GM23338 (cell line): ENCODE data around the gene GDPD5.

Experiments
- EZH2 ChIP-seq: fragments of 200-600 bp; sonication (generic); IDR thresholded peaks from one replicate; pipeline ENCODE4 v1.8.0; 2017; ENCODE audit warnings: antibody characterized with exemption, mild to moderate bottlenecking, low read depth; ENCODE audit not compliant: unreplicated experiment
- EZH2phosphoT487 ChIP-seq: fragments of 200-600 bp; sonication (generic); IDR thresholded peaks from one replicate; pipeline ENCODE4 v1.8.1; 2018; ENCODE audit warnings: antibody characterized with exemption; ENCODE audit not compliant: unreplicated experiment
- POLR2AphosphoS5 ChIP-seq: IDR thresholded peaks from 2 replicates; pipeline ENCODE4 v1.6.1; 2016; ENCODE audit warnings: antibody characterized with exemption, low read depth
- STAT1 ChIP-seq: IDR thresholded peaks from one replicate; pipeline ENCODE4 v1.6.1; 2016; ENCODE audit warnings: antibody characterized with exemption; ENCODE audit not compliant: unreplicated experiment
- ZNF114 ChIP-seq: fragments of 250-450 bp; sonication (Bioruptor Pico); IDR thresholded peaks from 2 replicates; pipeline ENCODE4 v1.5.0; 2020; ENCODE audit warnings: mild to moderate bottlenecking, moderate library complexity
- ZNF331 ChIP-seq: fragments of 250-450 bp; sonication (Bioruptor Pico); IDR thresholded peaks from 2 replicates; pipeline ENCODE4 v1.5.0; 2020; ENCODE audit warnings: low read depth, mild to moderate bottlenecking, moderate library complexity
- TF ChIP-seq, protein P1 (sequence below), 2 experiments: fragments of 200-600 bp in 1 of 2; sonication (generic) in 1 of 2; conservative IDR thresholded peaks; 2 replicates each; pipeline versions ENCODE4 v1.5.1 to v1.6.1; 2016 to 2017; ENCODE audit warnings: antibody characterized with exemption in 2 of 2, low read depth in 2 of 2, mild to moderate bottlenecking in 2 of 2, moderate library complexity in 1 of 2
- TF ChIP-seq, protein P2 (sequence below): IDR thresholded peaks from one replicate; pipeline ENCODE4 v1.6.1; 2018; ENCODE audit warnings: antibody characterized with exemption; ENCODE audit not compliant: unreplicated experiment
- TF ChIP-seq, protein P3 (sequence below): fragments of 250-450 bp; sonication (Bioruptor Pico); IDR thresholded peaks from 2 replicates; pipeline ENCODE4 v1.5.0; 2020; ENCODE audit warnings: mild to moderate bottlenecking, moderate library complexity

DNA sequence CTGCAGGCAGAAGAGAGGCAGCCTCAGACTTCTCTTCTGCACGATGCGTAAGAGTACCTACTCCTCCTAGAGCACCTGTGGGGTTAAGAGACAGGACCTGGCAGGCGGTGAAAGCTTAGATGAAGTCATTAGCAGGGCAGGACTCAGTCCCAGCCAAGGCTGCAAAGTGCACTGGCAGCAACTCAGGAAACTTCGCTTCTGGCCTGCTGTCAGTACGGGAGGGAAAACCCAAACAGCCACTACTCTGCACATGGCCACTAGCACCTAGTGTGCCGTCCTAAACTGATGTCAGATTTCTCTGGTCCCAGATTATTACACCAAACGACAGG is 84.0 kb downstream of the GDPD5 start:
- TF ChIP-seq ZNF331 (CRISPR knock-in tag) (no peak), POLR2AphosphoS5 (no peak), ZNF114 (CRISPR knock-in tag) (no peak), EZH2 (no peak), STAT1 (no peak), EZH2phosphoT487 (no peak)
- TF ChIP-seq, protein P1, sequence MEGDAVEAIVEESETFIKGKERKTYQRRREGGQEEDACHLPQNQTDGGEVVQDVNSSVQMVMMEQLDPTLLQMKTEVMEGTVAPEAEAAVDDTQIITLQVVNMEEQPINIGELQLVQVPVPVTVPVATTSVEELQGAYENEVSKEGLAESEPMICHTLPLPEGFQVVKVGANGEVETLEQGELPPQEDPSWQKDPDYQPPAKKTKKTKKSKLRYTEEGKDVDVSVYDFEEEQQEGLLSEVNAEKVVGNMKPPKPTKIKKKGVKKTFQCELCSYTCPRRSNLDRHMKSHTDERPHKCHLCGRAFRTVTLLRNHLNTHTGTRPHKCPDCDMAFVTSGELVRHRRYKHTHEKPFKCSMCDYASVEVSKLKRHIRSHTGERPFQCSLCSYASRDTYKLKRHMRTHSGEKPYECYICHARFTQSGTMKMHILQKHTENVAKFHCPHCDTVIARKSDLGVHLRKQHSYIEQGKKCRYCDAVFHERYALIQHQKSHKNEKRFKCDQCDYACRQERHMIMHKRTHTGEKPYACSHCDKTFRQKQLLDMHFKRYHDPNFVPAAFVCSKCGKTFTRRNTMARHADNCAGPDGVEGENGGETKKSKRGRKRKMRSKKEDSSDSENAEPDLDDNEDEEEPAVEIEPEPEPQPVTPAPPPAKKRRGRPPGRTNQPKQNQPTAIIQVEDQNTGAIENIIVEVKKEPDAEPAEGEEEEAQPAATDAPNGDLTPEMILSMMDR (conservative IDR thresholded peaks at IDR 0.05; ENCODE audit: low read depth in 2 of 2), result no peak
- TF ChIP-seq, protein P2, sequence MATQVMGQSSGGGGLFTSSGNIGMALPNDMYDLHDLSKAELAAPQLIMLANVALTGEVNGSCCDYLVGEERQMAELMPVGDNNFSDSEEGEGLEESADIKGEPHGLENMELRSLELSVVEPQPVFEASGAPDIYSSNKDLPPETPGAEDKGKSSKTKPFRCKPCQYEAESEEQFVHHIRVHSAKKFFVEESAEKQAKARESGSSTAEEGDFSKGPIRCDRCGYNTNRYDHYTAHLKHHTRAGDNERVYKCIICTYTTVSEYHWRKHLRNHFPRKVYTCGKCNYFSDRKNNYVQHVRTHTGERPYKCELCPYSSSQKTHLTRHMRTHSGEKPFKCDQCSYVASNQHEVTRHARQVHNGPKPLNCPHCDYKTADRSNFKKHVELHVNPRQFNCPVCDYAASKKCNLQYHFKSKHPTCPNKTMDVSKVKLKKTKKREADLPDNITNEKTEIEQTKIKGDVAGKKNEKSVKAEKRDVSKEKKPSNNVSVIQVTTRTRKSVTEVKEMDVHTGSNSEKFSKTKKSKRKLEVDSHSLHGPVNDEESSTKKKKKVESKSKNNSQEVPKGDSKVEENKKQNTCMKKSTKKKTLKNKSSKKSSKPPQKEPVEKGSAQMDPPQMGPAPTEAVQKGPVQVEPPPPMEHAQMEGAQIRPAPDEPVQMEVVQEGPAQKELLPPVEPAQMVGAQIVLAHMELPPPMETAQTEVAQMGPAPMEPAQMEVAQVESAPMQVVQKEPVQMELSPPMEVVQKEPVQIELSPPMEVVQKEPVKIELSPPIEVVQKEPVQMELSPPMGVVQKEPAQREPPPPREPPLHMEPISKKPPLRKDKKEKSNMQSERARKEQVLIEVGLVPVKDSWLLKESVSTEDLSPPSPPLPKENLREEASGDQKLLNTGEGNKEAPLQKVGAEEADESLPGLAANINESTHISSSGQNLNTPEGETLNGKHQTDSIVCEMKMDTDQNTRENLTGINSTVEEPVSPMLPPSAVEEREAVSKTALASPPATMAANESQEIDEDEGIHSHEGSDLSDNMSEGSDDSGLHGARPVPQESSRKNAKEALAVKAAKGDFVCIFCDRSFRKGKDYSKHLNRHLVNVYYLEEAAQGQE, result no peak
- TF ChIP-seq, protein P3, sequence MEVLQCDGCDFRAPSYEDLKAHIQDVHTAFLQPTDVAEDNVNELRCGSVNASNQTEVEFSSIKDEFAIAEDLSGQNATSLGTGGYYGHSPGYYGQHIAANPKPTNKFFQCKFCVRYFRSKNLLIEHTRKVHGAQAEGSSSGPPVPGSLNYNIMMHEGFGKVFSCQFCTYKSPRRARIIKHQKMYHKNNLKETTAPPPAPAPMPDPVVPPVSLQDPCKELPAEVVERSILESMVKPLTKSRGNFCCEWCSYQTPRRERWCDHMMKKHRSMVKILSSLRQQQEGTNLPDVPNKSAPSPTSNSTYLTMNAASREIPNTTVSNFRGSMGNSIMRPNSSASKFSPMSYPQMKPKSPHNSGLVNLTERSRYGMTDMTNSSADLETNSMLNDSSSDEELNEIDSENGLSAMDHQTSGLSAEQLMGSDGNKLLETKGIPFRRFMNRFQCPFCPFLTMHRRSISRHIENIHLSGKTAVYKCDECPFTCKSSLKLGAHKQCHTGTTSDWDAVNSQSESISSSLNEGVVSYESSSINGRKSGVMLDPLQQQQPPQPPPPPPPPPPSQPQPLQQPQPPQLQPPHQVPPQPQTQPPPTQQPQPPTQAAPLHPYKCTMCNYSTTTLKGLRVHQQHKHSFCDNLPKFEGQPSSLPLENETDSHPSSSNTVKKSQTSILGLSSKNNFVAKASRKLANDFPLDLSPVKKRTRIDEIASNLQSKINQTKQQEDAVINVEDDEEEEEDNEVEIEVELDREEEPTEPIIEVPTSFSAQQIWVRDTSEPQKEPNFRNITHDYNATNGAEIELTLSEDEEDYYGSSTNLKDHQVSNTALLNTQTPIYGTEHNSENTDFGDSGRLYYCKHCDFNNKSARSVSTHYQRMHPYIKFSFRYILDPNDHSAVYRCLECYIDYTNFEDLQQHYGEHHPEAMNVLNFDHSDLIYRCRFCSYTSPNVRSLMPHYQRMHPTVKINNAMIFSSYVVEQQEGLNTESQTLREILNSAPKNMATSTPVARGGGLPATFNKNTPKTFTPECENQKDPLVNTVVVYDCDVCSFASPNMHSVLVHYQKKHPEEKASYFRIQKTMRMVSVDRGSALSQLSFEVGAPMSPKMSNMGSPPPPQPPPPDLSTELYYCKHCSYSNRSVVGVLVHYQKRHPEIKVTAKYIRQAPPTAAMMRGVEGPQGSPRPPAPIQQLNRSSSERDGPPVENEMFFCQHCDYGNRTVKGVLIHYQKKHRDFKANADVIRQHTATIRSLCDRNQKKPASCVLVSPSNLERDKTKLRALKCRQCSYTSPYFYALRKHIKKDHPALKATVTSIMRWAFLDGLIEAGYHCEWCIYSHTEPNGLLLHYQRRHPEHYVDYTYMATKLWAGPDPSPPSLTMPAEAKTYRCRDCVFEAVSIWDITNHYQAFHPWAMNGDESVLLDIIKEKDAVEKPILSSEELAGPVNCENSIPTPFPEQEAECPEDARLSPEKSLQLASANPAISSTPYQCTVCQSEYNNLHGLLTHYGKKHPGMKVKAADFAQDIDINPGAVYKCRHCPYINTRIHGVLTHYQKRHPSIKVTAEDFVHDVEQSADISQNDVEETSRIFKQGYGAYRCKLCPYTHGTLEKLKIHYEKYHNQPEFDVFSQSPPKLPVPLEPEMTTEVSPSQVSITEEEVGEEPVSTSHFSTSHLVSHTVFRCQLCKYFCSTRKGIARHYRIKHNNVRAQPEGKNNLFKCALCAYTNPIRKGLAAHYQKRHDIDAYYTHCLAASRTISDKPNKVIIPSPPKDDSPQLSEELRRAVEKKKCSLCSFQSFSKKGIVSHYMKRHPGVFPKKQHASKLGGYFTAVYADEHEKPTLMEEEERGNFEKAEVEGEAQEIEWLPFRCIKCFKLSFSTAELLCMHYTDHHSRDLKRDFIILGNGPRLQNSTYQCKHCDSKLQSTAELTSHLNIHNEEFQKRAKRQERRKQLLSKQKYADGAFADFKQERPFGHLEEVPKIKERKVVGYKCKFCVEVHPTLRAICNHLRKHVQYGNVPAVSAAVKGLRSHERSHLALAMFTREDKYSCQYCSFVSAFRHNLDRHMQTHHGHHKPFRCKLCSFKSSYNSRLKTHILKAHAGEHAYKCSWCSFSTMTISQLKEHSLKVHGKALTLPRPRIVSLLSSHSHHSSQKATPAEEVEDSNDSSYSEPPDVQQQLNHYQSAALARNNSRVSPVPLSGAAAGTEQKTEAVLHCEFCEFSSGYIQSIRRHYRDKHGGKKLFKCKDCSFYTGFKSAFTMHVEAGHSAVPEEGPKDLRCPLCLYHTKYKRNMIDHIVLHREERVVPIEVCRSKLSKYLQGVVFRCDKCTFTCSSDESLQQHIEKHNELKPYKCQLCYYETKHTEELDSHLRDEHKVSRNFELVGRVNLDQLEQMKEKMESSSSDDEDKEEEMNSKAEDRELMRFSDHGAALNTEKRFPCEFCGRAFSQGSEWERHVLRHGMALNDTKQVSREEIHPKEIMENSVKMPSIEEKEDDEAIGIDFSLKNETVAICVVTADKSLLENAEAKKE, result no peak
